Adrenal gland (tissue), 5 donors: ENCODE results near the gene ADCY1.

Experiments used
- POLR2A ChIP-seq, 2 donors: fragments of 450-650 bp; IDR thresholded peaks; one replicate each; pipeline ENCODE4 v1.6.1; 2017; ENCODE audit warnings: antibody characterized with exemption in 2 of 2, mild to moderate bottlenecking in 2 of 2, moderate library complexity in 1 of 2
- TF ChIP-seq, protein P1 (sequence below), 6 experiments: fragments of 450-650 bp in 4 of 6; fragments of 200-600 bp in 2 of 6; sonication (generic) in 1 of 6; IDR thresholded peaks; 1 replicate in 5 of 6; 2 replicates in 1 of 6; pipeline versions ENCODE4 v1.5.1 to v1.8.0; 2016 to 2021; ENCODE audit warnings: antibody characterized with exemption in 6 of 6, mild to moderate bottlenecking in 2 of 6, moderate library complexity in 1 of 6
- donor health status: DM: no; HTN: no; CAD: no.

DNA sequence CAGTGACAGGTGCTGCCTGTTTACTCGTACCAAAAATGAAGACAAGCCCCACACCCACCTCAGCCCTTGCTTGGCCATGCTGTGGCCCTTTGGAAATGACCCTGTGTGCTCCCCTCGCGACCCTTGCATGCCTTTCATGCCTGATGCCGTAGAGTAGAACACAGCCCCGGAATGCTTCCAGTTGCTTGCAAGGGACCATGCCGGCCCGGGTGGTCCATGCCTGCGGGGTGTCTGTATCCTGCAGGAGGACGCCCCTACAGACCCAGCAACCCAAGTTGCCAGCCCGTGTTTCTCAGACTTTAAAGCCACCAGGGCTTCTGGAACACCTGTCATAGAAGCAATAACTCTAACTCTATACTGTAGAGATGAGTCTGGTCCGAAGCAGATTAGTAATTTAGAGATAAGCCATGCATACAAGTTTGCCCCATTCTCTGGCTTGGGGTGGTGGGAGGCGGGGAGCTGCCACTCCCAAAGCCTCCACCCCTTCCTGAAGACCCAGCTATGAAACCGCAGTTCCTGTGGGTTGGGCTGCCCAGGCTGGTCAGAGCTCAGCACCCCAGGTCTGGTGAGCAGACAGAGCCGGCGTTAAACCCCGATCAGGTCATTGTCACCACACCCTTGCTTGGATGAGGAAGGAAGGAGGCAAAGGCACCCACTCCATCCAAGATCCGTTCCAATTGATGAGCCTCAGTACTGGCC, 143.5 kb downstream of the ADCY1 start:
- TF ChIP-seq POLR2A (IDR thresholded peaks at IDR 0.05) = no peak
- TF ChIP-seq, protein P1, sequence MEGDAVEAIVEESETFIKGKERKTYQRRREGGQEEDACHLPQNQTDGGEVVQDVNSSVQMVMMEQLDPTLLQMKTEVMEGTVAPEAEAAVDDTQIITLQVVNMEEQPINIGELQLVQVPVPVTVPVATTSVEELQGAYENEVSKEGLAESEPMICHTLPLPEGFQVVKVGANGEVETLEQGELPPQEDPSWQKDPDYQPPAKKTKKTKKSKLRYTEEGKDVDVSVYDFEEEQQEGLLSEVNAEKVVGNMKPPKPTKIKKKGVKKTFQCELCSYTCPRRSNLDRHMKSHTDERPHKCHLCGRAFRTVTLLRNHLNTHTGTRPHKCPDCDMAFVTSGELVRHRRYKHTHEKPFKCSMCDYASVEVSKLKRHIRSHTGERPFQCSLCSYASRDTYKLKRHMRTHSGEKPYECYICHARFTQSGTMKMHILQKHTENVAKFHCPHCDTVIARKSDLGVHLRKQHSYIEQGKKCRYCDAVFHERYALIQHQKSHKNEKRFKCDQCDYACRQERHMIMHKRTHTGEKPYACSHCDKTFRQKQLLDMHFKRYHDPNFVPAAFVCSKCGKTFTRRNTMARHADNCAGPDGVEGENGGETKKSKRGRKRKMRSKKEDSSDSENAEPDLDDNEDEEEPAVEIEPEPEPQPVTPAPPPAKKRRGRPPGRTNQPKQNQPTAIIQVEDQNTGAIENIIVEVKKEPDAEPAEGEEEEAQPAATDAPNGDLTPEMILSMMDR (IDR thresholded peaks at IDR 0.05) = no peak
